WTC11 (cell line): ENCODE measurements around the gene TSPAN17. TPM values are rescaled to one million over a fixed set of nuclear protein-coding genes. Genes with fewer than 3 reads are reported as not detected.

Experiments
- ATAC-seq: fragments of 200-7000 bp; cut with Tn5 transposase; 2 replicates; pipeline ENCODE4 v1.10.0; 2021; ENCODE audit warnings: mild to moderate bottlenecking, moderate library complexity
- CTCF ChIA-PET: fragments of 300-600 bp; sonication (Branson Sonifier 250); formaldehyde crosslinking; loops from one replicate; lab custom pipeline; 2021; ENCODE audit warnings: antibody characterized with exemption; lab: Charles Lee
- POLR2A ChIA-PET: fragments of 350-600 bp; sonication (Branson Sonifier 250); formaldehyde crosslinking; loops from one replicate; lab custom pipeline; 2021; ENCODE audit warnings: antibody characterized with exemption; lab: Charles Lee
- DNase-seq: peaks from one replicate; pipeline ENCODE4 v3.0.0; 2021; ENCODE audit warnings: low spot score
- H3K27ac Mint-ChIP-seq: 2 replicates; pipeline ENCODE4 v1.8.0; 2021; ENCODE audit warnings: mixed read lengths
- H3K27me3 Mint-ChIP-seq: 2 replicates; pipeline ENCODE4 v1.8.0; 2021; ENCODE audit warnings: low read depth, mild to moderate bottlenecking, moderate library complexity, mixed read lengths
- H3K36me3 Mint-ChIP-seq: 2 replicates; pipeline ENCODE4 v1.8.0; 2021; ENCODE audit warnings: mixed read lengths
- H3K4me1 Mint-ChIP-seq: 2 replicates; pipeline ENCODE4 v1.8.0; 2022; ENCODE audit warnings: mixed read lengths
- H3K4me3 Mint-ChIP-seq: 2 replicates; pipeline ENCODE4 v1.8.0; 2021; ENCODE audit warnings: mild to moderate bottlenecking, moderate library complexity, mixed read lengths
- H3K9me3 Mint-ChIP-seq: 2 replicates; pipeline ENCODE4 v1.8.0; 2021; ENCODE audit warnings: mixed read lengths
- ATF1 ChIP-seq: sonication (generic); formaldehyde crosslinking; IDR thresholded peaks from 2 replicates; pipeline ENCODE4 v1.8.1; 2023; ENCODE audit warnings: mild to moderate bottlenecking, moderate library complexity, missing genetic modification reagents
- CBFB ChIP-seq: sonication (generic); formaldehyde crosslinking; IDR thresholded peaks from 2 replicates; pipeline ENCODE4 v1.8.1; 2022; ENCODE audit warnings: mild to moderate bottlenecking, low read depth, missing genetic modification reagents
- GABPB1 ChIP-seq: sonication (generic); formaldehyde crosslinking; IDR thresholded peaks from 2 replicates; pipeline ENCODE4 v1.8.1; 2023; ENCODE audit warnings: mild to moderate bottlenecking, missing genetic modification reagents
- RELA ChIP-seq: sonication (generic); formaldehyde crosslinking; IDR thresholded peaks from 2 replicates; pipeline ENCODE4 v1.8.1; 2022; ENCODE audit warnings: missing genetic modification reagents, mild to moderate bottlenecking, borderline replicate concordance
- TP53 ChIP-seq: sonication (generic); formaldehyde crosslinking; IDR thresholded peaks from 2 replicates; pipeline ENCODE4 v1.8.1; 2023; ENCODE audit warnings: mild to moderate bottlenecking, missing genetic modification reagents
- ZBTB21 ChIP-seq: sonication (generic); formaldehyde crosslinking; IDR thresholded peaks from 2 replicates; pipeline ENCODE4 v1.8.1; 2023; ENCODE audit warnings: mild to moderate bottlenecking, missing genetic modification reagents, borderline replicate concordance
- ZNF423 ChIP-seq: fragments of 250-450 bp; sonication (Bioruptor Pico); IDR thresholded peaks from 2 replicates; pipeline ENCODE4 v2.1.2; 2022; ENCODE audit warnings: mild to moderate bottlenecking, moderate library complexity
- total RNA-seq: library from RNA; stranded (reverse); gene quantifications from 3 replicates; pipeline ENCODE4 v1.2.3, GENCODE V29; 2021
- TF ChIP-seq, protein P1 (sequence below): sonication (generic); formaldehyde crosslinking; IDR thresholded peaks from 2 replicates; pipeline ENCODE4 v1.8.0; 2023; ENCODE audit warnings: missing genetic modification reagents, mild to moderate bottlenecking, borderline replicate concordance
- TF ChIP-seq, protein P2 (sequence below): sonication (generic); formaldehyde crosslinking; IDR thresholded peaks from 2 replicates; pipeline ENCODE4 v1.8.0; 2022; ENCODE audit warnings: mild to moderate bottlenecking, missing genetic modification reagents
- TF ChIP-seq, protein P3 (sequence below): sonication (generic); formaldehyde crosslinking; IDR thresholded peaks from 2 replicates; pipeline ENCODE4 v1.8.1; 2023; ENCODE audit warnings: mild to moderate bottlenecking, missing genetic modification reagents, moderate library complexity
- TF ChIP-seq, protein P4 (sequence below): sonication (generic); formaldehyde crosslinking; IDR thresholded peaks from 2 replicates; pipeline ENCODE4 v1.8.1; 2023; ENCODE audit warnings: mild to moderate bottlenecking, missing genetic modification reagents, moderate library complexity
- TF ChIP-seq, protein P5 (sequence below): fragments of 250-450 bp; sonication (Bioruptor Pico); IDR thresholded peaks from 2 replicates; pipeline ENCODE4 v1.9.0; 2021; ENCODE audit warnings: mild to moderate bottlenecking, borderline replicate concordance
- TF ChIP-seq, protein P6 (sequence below): sonication (generic); formaldehyde crosslinking; IDR thresholded peaks from 2 replicates; pipeline ENCODE4 v1.8.0; 2023; ENCODE audit warnings: missing genetic modification reagents
- TF ChIP-seq, protein P7 (sequence below): sonication (generic); formaldehyde crosslinking; IDR thresholded peaks from 2 replicates; pipeline ENCODE4 v1.8.1; 2022; ENCODE audit warnings: missing genetic modification reagents, borderline replicate concordance
- TF ChIP-seq, protein P8 (sequence below): sonication (generic); formaldehyde crosslinking; conservative IDR thresholded peaks from 2 replicates; pipeline ENCODE4 v1.8.1; 2022; ENCODE audit warnings: mild to moderate bottlenecking, missing genetic modification reagents

The TSPAN17 gene
- total RNA-seq, 1 experiment from 2014 or later: 47.8 TPM

DNA sequence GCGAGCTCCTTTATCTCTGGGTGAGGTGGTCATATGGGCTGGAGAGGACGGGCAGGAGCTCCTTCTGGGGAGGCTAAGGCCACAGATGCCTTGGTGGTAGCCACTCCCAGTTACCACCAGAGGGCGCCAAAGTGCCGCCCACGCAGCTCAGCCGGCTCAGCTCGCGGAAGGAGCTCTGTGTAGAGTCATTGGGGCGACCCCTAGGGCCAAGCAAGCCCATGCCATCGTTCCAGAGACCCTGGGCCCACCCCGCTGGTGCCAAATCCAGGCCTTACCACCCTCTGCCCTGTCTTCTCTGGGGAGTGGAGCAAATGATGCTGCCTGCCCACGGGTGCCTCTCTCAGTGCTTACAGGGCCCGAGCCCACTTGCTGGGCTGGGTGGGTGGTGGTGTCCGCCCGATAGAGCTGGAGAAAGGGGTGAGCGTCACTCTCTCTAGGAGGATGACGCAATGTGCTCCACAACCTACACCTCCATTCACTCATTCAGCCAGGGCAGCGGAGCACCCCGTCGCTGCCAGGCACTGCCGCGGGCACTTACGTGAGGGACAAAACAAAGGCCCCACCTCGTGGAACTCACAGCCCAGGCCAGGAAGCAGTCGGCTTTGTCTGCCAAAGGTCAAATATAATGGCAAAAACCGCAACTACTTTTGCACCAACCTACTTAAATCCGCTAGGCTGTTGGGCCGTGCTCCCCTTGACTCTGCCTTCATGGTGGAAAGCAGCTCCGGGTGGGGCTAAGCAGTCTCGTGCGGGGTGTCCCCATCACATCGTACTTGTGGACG lies 13.8 kb downstream of the TSPAN17 start (continued):
- TF ChIP-seq, protein P1, sequence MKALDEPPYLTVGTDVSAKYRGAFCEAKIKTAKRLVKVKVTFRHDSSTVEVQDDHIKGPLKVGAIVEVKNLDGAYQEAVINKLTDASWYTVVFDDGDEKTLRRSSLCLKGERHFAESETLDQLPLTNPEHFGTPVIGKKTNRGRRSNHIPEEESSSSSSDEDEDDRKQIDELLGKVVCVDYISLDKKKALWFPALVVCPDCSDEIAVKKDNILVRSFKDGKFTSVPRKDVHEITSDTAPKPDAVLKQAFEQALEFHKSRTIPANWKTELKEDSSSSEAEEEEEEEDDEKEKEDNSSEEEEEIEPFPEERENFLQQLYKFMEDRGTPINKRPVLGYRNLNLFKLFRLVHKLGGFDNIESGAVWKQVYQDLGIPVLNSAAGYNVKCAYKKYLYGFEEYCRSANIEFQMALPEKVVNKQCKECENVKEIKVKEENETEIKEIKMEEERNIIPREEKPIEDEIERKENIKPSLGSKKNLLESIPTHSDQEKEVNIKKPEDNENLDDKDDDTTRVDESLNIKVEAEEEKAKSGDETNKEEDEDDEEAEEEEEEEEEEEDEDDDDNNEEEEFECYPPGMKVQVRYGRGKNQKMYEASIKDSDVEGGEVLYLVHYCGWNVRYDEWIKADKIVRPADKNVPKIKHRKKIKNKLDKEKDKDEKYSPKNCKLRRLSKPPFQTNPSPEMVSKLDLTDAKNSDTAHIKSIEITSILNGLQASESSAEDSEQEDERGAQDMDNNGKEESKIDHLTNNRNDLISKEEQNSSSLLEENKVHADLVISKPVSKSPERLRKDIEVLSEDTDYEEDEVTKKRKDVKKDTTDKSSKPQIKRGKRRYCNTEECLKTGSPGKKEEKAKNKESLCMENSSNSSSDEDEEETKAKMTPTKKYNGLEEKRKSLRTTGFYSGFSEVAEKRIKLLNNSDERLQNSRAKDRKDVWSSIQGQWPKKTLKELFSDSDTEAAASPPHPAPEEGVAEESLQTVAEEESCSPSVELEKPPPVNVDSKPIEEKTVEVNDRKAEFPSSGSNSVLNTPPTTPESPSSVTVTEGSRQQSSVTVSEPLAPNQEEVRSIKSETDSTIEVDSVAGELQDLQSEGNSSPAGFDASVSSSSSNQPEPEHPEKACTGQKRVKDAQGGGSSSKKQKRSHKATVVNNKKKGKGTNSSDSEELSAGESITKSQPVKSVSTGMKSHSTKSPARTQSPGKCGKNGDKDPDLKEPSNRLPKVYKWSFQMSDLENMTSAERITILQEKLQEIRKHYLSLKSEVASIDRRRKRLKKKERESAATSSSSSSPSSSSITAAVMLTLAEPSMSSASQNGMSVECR: no peak
- TF ChIP-seq ZNF423 (CRISPR knock-in tag): no peak
- TF ChIP-seq, protein P2, sequence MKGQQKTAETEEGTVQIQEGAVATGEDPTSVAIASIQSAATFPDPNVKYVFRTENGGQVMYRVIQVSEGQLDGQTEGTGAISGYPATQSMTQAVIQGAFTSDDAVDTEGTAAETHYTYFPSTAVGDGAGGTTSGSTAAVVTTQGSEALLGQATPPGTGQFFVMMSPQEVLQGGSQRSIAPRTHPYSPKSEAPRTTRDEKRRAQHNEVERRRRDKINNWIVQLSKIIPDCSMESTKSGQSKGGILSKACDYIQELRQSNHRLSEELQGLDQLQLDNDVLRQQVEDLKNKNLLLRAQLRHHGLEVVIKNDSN (CRISPR knock-in tag): no peak
- TF ChIP-seq ATF1 (CRISPR knock-in tag): no peak

DNA sequence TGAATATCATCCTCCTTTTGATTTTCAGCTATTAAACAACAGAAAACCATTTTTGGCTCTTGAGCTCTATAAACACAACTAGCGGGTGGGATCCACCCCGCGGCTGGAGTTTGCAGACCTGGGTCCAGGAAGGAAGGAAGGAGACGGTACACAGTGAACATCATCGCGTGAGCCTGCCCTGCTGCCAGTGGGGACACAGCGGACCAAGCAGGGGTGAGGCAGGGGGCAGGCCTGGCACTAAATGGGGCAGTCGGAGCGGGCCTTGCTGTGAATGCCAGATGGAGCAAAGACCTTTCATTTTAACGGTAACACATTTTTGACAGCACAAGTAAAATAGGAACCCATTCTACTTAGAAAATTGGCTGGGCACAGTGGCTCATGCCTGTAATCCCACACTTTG lies 14.4 kb downstream of the TSPAN17 start:
- ChIA-PET POLR2A (interaction anchor here (1.2 to 1.4 kb wide), 2 partner anchors 26 to 37 kb away, joined by 3 to 5 read pairs; no protein-coding TSS in a partner anchor), CTCF (interaction anchor here (0.5 to 6.2 kb wide), 40 partner anchors 8 to 794 kb away, joined by 3 to 233 read pairs (median 20); partner anchors contain the start of genes EIF4E1B, FGFR4, HK3 and SNCB)
- 0 out of 2 replicates have a peak, but pooled peaks cover 2% of the 10 kb centered on the region for H3K36me3 Mint-ChIP-seq
- H3K4me1 Mint-ChIP-seq: peaks cover 11% of the 10 kb centered on the region
- H3K27ac Mint-ChIP-seq: no peak overlapping the region
- DNase-seq: no peak
- H3K9me3 Mint-ChIP-seq: no peaks in the 10 kb centered on the region
- ATAC-seq: no peak
- TF ChIP-seq TP53 (CRISPR knock-in tag): no peak
- no peak for TF ChIP-seq GABPB1 (CRISPR knock-in tag)
- TF ChIP-seq, protein P3, sequence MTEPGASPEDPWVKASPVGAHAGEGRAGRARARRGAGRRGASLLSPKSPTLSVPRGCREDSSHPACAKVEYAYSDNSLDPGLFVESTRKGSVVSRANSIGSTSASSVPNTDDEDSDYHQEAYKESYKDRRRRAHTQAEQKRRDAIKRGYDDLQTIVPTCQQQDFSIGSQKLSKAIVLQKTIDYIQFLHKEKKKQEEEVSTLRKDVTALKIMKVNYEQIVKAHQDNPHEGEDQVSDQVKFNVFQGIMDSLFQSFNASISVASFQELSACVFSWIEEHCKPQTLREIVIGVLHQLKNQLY (CRISPR knock-in tag): no peak
- TF ChIP-seq ZBTB21: no peak
- TF ChIP-seq, protein P4, sequence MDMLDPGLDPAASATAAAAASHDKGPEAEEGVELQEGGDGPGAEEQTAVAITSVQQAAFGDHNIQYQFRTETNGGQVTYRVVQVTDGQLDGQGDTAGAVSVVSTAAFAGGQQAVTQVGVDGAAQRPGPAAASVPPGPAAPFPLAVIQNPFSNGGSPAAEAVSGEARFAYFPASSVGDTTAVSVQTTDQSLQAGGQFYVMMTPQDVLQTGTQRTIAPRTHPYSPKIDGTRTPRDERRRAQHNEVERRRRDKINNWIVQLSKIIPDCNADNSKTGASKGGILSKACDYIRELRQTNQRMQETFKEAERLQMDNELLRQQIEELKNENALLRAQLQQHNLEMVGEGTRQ (CRISPR knock-in tag): no peak
- TF ChIP-seq, protein P5, sequence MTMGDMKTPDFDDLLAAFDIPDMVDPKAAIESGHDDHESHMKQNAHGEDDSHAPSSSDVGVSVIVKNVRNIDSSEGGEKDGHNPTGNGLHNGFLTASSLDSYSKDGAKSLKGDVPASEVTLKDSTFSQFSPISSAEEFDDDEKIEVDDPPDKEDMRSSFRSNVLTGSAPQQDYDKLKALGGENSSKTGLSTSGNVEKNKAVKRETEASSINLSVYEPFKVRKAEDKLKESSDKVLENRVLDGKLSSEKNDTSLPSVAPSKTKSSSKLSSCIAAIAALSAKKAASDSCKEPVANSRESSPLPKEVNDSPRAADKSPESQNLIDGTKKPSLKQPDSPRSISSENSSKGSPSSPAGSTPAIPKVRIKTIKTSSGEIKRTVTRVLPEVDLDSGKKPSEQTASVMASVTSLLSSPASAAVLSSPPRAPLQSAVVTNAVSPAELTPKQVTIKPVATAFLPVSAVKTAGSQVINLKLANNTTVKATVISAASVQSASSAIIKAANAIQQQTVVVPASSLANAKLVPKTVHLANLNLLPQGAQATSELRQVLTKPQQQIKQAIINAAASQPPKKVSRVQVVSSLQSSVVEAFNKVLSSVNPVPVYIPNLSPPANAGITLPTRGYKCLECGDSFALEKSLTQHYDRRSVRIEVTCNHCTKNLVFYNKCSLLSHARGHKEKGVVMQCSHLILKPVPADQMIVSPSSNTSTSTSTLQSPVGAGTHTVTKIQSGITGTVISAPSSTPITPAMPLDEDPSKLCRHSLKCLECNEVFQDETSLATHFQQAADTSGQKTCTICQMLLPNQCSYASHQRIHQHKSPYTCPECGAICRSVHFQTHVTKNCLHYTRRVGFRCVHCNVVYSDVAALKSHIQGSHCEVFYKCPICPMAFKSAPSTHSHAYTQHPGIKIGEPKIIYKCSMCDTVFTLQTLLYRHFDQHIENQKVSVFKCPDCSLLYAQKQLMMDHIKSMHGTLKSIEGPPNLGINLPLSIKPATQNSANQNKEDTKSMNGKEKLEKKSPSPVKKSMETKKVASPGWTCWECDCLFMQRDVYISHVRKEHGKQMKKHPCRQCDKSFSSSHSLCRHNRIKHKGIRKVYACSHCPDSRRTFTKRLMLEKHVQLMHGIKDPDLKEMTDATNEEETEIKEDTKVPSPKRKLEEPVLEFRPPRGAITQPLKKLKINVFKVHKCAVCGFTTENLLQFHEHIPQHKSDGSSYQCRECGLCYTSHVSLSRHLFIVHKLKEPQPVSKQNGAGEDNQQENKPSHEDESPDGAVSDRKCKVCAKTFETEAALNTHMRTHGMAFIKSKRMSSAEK (CRISPR knock-in tag): no peak
- TF ChIP-seq ZNF423 (CRISPR knock-in tag): no peak
- TF ChIP-seq RELA (CRISPR knock-in tag): no peak
- TF ChIP-seq CBFB (CRISPR knock-in tag): no peak
- TF ChIP-seq, protein P6, sequence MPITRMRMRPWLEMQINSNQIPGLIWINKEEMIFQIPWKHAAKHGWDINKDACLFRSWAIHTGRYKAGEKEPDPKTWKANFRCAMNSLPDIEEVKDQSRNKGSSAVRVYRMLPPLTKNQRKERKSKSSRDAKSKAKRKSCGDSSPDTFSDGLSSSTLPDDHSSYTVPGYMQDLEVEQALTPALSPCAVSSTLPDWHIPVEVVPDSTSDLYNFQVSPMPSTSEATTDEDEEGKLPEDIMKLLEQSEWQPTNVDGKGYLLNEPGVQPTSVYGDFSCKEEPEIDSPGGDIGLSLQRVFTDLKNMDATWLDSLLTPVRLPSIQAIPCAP (CRISPR knock-in tag): no peak
- TF ChIP-seq, protein P7, sequence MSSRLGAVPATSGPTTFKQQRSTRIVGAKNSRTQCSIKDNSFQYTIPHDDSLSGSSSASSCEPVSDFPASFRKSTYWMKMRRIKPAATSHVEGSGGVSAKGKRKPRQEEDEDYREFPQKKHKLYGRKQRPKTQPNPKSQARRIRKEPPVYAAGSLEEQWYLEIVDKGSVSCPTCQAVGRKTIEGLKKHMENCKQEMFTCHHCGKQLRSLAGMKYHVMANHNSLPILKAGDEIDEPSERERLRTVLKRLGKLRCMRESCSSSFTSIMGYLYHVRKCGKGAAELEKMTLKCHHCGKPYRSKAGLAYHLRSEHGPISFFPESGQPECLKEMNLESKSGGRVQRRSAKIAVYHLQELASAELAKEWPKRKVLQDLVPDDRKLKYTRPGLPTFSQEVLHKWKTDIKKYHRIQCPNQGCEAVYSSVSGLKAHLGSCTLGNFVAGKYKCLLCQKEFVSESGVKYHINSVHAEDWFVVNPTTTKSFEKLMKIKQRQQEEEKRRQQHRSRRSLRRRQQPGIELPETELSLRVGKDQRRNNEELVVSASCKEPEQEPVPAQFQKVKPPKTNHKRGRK (CRISPR knock-in tag): no peak
- TF ChIP-seq, protein P8, sequence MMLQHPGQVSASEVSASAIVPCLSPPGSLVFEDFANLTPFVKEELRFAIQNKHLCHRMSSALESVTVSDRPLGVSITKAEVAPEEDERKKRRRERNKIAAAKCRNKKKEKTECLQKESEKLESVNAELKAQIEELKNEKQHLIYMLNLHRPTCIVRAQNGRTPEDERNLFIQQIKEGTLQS (CRISPR knock-in tag): no peak
- TF ChIP-seq, all 79 proteins: peak for 0
- no peaks in the 10 kb centered on the region for H3K27me3 Mint-ChIP-seq
- no peak overlapping the region for H3K4me3 Mint-ChIP-seq
